Measurements from ENCODE around the gene SORCS2.

The SORCS2 gene

GRCh38 chr4:7330031-7330596, 137.8 kb downstream of the SORCS2 start:
- no peak for DNase-seq

GRCh38 chr4:7330811-7331681, 138.7 kb downstream of the SORCS2 start:
- no peak for DNase-seq

GRCh38 chr4:7331682-7332000, 139.3 kb downstream of the SORCS2 start:
- DNase-seq = no peak

GRCh38 chr4:7332216-7333023, 140.1 kb downstream of the SORCS2 start:
- no peak for DNase-seq

GRCh38 chr4:7333024-7333780, 140.9 kb downstream of the SORCS2 start:
- DNase-seq = no peak

GRCh38 chr4:7333801-7334421, 141.6 kb downstream of the SORCS2 start:
- no peak for DNase-seq

GRCh38 chr4:7334521-7335275, 142.4 kb downstream of the SORCS2 start:
- DNase-seq = no peak

- peak; percentile 20 for DNase-seq
Observed at GRCh38 chr4:7335344-7336066, 143.2 kb downstream of the SORCS2 start.

GRCh38 chr4:7336067-7336569, 143.8 kb downstream of the SORCS2 start:
- DNase-seq = no peak

- DNase-seq = no peak
Observed at GRCh38 chr4:7336732-7337131, 144.4 kb downstream of the SORCS2 start.

- no peak for DNase-seq
Observed at GRCh38 chr4:7337196-7338058, 145.1 kb downstream of the SORCS2 start.

- no peak for DNase-seq
Observed at GRCh38 chr4:7338059-7338452, 145.7 kb downstream of the SORCS2 start.

GRCh38 chr4:7338876-7339623, 146.7 kb downstream of the SORCS2 start:
- no peak for DNase-seq

- no peak for DNase-seq
Observed at GRCh38 chr4:7339751-7340552, 147.6 kb downstream of the SORCS2 start.

- no peak for DNase-seq
Observed at GRCh38 chr4:7340553-7341433, 148.5 kb downstream of the SORCS2 start.

GRCh38 chr4:7341491-7342222, 149.3 kb downstream of the SORCS2 start:
- no peak for DNase-seq
